HepG2 (cell line): ENCODE results near the gene UBXN2A. TPM values are rescaled to one million over a fixed set of nuclear protein-coding genes. Genes with fewer than 3 reads are reported as not detected.

Source experiments
- CAMTA2 ChIP-seq: sonication (generic); formaldehyde crosslinking; IDR thresholded peaks from 2 replicates; pipeline ENCODE4 v1.4.0; 2020; ENCODE audit warnings: mild to moderate bottlenecking, missing genetic modification reagents, borderline replicate concordance
- HBP1 ChIP-seq: IDR thresholded peaks from 2 replicates; pipeline ENCODE4 v1.6.1; 2016; ENCODE audit warnings: low read depth, control low read depth
- HDAC1 ChIP-seq: sonication (generic); formaldehyde crosslinking; IDR thresholded peaks from 2 replicates; pipeline ENCODE4 v1.5.1; 2020; ENCODE audit warnings: mild to moderate bottlenecking, missing genetic modification reagents
- MTA1 ChIP-seq: sonication (generic); formaldehyde crosslinking; IDR thresholded peaks from 2 replicates; pipeline ENCODE4 v1.4.0; 2020; ENCODE audit warnings: missing genetic modification reagents, mild to moderate bottlenecking, borderline replicate concordance
- NCOA5 ChIP-seq: sonication (generic); formaldehyde crosslinking; IDR thresholded peaks from 2 replicates; pipeline ENCODE4 v1.4.0; 2020; ENCODE audit warnings: missing genetic modification reagents
- NFAT5 ChIP-seq: sonication (generic); formaldehyde crosslinking; IDR thresholded peaks from 2 replicates; pipeline ENCODE4 v1.4.0; 2020; ENCODE audit warnings: missing genetic modification reagents
- RBAK ChIP-seq: sonication (generic); formaldehyde crosslinking; IDR thresholded peaks from 2 replicates; pipeline ENCODE4 v1.5.1; 2020; ENCODE audit warnings: mild to moderate bottlenecking, missing genetic modification reagents
- SNRNP70 ChIP-seq: fragments of 200-400 bp; formaldehyde crosslinking; IDR thresholded peaks from 2 replicates; pipeline ENCODE4 v1.6.1; 2017; ENCODE audit warnings: mild to moderate bottlenecking, low read depth, low read length, moderate library complexity
- ZFP36L2 ChIP-seq: sonication (generic); formaldehyde crosslinking; IDR thresholded peaks from 2 replicates; pipeline ENCODE4 v1.4.0; 2020; ENCODE audit warnings: missing genetic modification reagents
- ZNF225 ChIP-seq: sonication (generic); formaldehyde crosslinking; IDR thresholded peaks from 2 replicates; pipeline ENCODE4 v1.4.0; 2020; ENCODE audit warnings: mild to moderate bottlenecking, missing genetic modification reagents
- ZNF317 ChIP-seq: sonication (generic); formaldehyde crosslinking; IDR thresholded peaks from 2 replicates; pipeline ENCODE4 v1.5.0; 2020; ENCODE audit warnings: mild to moderate bottlenecking, missing genetic modification reagents
- ZNF556 ChIP-seq: sonication (generic); formaldehyde crosslinking; IDR thresholded peaks from 2 replicates; pipeline ENCODE4 v1.4.0; 2020; ENCODE audit warnings: mild to moderate bottlenecking, missing genetic modification reagents, borderline replicate concordance
- ZNF781 ChIP-seq: sonication (generic); formaldehyde crosslinking; IDR thresholded peaks from 2 replicates; pipeline ENCODE4 v1.5.1; 2020; ENCODE audit warnings: borderline replicate concordance, mild to moderate bottlenecking, missing genetic modification reagents; ENCODE audit errors: not compliant biosample characterization
- ZNF816 ChIP-seq: sonication (generic); formaldehyde crosslinking; IDR thresholded peaks from 2 replicates; pipeline ENCODE4 v1.8.0; 2022; ENCODE audit warnings: missing genetic modification reagents, mild to moderate bottlenecking, borderline replicate concordance
- ZSCAN29 ChIP-seq: sonication (generic); formaldehyde crosslinking; conservative IDR thresholded peaks from 2 replicates; pipeline ENCODE4 v1.4.0; 2020; ENCODE audit warnings: mild to moderate bottlenecking, missing genetic modification reagents
- polyA plus RNA-seq, 8 experiments: library from polyadenylated mRNA; depleted of rRNA in 3 of 8; stranded (reverse) in 7 of 8; unstranded in 1 of 8; fragments of >200 nt; fragmentation: Illumina TruSeq in 4 of 8; extraction: Trizol in 4 of 8; gene quantifications; 2 replicates each; pipeline versions ENCODE4 v1.2.1 to v1.2.3, GENCODE V29; 2011 to 2016; ENCODE audit warnings: low read depth in 4 of 8, missing spikeins in 1 of 8, mixed read lengths in 1 of 8; ENCODE audit not compliant: insufficient read depth in 1 of 8
- total RNA-seq, 5 experiments: library from RNA; depleted of rRNA; stranded (reverse); fragments of >200 nt; fragmentation: Illumina TruSeq; extraction: Trizol; gene quantifications; 2 replicates each; pipeline ENCODE4 v1.2.3, GENCODE V29; 2016; ENCODE audit warnings: low read depth in 1 of 5
- TF ChIP-seq, protein P1 (sequence below): sonication (generic); formaldehyde crosslinking; IDR thresholded peaks from 2 replicates; pipeline ENCODE4 v1.4.0; 2020; ENCODE audit warnings: mild to moderate bottlenecking, missing genetic modification reagents
- TF ChIP-seq, protein P2 (sequence below): sonication (generic); formaldehyde crosslinking; IDR thresholded peaks from 2 replicates; pipeline ENCODE4 v1.4.0; 2020; ENCODE audit warnings: missing genetic modification reagents

UBXN2A gene
- total and polyA plus RNA-seq, 2 of the 13 experiments (the other 11 are each of a cell fraction or from before 2014, with no cell fraction given): 8.3 to 20.9 TPM

GRCh38 chr2:23926290-23926749 is 13.9 kb upstream of the UBXN2A start (continued):
- TF ChIP-seq HBP1 (CRISPR knock-in tag): peak; percentile 18; the same call in 1 of the 2 replicates
- no peak for TF ChIP-seq NCOA5 (CRISPR knock-in tag)
- TF ChIP-seq RBAK (CRISPR knock-in tag): no peak
- TF ChIP-seq CAMTA2 (CRISPR knock-in tag): no peak; the same call in 1 of the 2 replicates
- no peak for TF ChIP-seq SNRNP70
- TF ChIP-seq ZNF317 (CRISPR knock-in tag): no peak
- peak; percentile 18; the same call in 1 of the 2 replicates for TF ChIP-seq NFAT5
- TF ChIP-seq MTA1 (CRISPR knock-in tag): 0 out of 2 replicates have a peak, but pooled peaks have one; percentile 42
- TF ChIP-seq, protein P1, sequence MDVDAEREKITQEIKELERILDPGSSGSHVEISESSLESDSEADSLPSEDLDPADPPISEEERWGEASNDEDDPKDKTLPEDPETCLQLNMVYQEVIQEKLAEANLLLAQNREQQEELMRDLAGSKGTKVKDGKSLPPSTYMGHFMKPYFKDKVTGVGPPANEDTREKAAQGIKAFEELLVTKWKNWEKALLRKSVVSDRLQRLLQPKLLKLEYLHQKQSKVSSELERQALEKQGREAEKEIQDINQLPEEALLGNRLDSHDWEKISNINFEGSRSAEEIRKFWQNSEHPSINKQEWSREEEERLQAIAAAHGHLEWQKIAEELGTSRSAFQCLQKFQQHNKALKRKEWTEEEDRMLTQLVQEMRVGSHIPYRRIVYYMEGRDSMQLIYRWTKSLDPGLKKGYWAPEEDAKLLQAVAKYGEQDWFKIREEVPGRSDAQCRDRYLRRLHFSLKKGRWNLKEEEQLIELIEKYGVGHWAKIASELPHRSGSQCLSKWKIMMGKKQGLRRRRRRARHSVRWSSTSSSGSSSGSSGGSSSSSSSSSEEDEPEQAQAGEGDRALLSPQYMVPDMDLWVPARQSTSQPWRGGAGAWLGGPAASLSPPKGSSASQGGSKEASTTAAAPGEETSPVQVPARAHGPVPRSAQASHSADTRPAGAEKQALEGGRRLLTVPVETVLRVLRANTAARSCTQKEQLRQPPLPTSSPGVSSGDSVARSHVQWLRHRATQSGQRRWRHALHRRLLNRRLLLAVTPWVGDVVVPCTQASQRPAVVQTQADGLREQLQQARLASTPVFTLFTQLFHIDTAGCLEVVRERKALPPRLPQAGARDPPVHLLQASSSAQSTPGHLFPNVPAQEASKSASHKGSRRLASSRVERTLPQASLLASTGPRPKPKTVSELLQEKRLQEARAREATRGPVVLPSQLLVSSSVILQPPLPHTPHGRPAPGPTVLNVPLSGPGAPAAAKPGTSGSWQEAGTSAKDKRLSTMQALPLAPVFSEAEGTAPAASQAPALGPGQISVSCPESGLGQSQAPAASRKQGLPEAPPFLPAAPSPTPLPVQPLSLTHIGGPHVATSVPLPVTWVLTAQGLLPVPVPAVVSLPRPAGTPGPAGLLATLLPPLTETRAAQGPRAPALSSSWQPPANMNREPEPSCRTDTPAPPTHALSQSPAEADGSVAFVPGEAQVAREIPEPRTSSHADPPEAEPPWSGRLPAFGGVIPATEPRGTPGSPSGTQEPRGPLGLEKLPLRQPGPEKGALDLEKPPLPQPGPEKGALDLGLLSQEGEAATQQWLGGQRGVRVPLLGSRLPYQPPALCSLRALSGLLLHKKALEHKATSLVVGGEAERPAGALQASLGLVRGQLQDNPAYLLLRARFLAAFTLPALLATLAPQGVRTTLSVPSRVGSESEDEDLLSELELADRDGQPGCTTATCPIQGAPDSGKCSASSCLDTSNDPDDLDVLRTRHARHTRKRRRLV (CRISPR knock-in tag): peak; percentile 63; the same call in 1 of the 2 replicates
- TF ChIP-seq, protein P2, sequence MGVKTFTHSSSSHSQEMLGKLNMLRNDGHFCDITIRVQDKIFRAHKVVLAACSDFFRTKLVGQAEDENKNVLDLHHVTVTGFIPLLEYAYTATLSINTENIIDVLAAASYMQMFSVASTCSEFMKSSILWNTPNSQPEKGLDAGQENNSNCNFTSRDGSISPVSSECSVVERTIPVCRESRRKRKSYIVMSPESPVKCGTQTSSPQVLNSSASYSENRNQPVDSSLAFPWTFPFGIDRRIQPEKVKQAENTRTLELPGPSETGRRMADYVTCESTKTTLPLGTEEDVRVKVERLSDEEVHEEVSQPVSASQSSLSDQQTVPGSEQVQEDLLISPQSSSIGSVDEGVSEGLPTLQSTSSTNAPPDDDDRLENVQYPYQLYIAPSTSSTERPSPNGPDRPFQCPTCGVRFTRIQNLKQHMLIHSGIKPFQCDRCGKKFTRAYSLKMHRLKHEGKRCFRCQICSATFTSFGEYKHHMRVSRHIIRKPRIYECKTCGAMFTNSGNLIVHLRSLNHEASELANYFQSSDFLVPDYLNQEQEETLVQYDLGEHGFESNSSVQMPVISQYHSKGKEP: no peak
- no peak for TF ChIP-seq ZNF816 (CRISPR knock-in tag)
- no peak for TF ChIP-seq ZFP36L2 (CRISPR knock-in tag)
- peak; percentile 32; the same call in 1 of the 2 replicates for TF ChIP-seq HDAC1 (CRISPR knock-in tag)
- TF ChIP-seq ZSCAN29 (CRISPR knock-in tag): no peak
- peak; percentile 40 for TF ChIP-seq ZNF781 (CRISPR knock-in tag)
- TF ChIP-seq ZNF225 (CRISPR knock-in tag): no peak
- no peak for TF ChIP-seq ZNF556 (CRISPR knock-in tag)
